Fibroblast of skin of back (primary cell): ENCODE data around the gene ZNF362.

Experiments
- DNase-seq: peaks from one replicate; pipeline ENCODE4 v3.0.0-alpha.2; 2013

Gene ZNF362

GRCh38 chr1:33246171-33246570 lies 10.1 kb upstream of the ZNF362 start:
- DNase-seq: no peak

DNA sequence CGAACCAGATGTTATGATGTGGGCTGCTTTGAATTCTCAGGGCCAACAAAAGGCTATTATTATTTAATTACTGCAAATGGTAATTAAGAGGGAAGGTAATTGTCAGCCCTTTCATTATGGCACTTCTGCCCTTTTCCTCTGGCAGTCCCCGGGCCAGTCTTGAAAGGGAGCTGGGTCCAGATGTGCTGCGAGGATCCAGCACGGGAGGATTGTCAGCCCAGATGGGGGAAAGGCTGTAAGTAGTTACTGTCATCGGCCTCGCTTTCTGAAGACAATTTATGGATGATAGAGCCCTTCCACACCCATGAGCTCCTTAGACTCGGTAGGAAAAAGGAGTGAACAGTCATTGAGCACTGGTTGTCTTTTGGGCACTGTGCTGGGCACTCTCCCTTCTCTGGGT lies 8.7 kb upstream of the ZNF362 start:
- no peak for DNase-seq

GRCh38 chr1:33248244-33248643 lies 8.0 kb upstream of the ZNF362 start:
- DNase-seq: peak; percentile 55

DNA sequence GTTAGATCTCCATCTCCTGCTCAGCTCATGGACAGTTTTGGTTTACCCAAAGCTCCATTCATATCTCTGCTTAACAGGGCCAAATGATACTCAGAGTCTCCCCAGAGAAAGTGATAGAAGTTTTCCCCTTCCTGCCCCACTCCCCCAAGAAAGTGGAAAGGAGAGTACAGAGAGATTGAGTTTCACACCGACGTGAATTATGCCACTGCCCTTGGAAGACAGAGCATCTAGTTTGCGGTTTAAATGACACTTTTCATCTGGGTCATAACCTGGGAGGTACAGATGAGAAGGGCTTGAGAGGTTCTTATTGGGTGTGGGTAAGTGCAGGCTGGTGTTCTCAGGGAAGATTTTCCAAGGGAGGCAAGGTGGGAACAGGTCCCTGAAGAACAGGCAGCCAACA lies 6.9 kb upstream of the ZNF362 start:
- DNase-seq: no peak

DNA sequence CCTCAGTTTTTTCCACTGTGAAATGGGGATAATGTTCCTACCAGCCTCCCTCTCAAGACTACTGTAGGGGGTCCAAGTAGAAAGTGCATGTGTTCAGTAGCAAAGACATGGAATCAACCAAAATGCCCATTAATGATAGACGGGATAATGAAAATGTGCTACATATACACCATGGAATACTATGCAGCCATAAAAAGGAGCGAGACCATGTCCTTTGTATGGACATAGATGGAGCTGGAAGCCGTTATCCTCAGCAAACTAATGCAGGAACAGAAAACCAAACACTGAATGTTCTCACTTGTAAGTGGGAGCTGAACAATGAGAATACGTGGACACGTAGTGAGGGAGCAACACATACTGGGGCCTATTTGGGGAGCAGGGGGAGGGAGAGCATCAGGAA lies 6.1 kb upstream of the ZNF362 start:
- no peak for DNase-seq

DNA sequence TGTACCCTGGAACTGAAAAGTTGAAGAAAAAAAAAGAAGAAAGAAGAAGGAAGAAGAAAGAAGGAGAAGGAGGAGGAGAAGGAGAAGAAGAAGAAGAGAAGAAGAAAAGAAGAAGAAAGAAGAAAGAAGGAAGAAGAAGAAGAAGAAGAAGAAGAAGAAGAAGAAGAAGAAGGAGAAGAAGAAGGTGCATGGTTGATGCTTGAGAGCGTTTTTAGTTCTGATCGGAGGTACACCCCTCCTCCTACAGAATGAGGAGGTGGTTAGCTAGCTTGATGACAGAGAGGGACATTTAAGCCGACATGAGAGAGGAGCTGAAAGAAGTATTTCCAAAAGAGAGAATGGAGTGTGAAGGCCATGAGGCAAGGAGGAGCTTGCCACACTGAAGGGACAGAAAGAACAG lies 5.6 kb upstream of the ZNF362 start:
- DNase-seq: no peak

GRCh38 chr1:33254491-33254890 lies 1.8 kb upstream of the ZNF362 start:
- DNase-seq: no peak

DNA sequence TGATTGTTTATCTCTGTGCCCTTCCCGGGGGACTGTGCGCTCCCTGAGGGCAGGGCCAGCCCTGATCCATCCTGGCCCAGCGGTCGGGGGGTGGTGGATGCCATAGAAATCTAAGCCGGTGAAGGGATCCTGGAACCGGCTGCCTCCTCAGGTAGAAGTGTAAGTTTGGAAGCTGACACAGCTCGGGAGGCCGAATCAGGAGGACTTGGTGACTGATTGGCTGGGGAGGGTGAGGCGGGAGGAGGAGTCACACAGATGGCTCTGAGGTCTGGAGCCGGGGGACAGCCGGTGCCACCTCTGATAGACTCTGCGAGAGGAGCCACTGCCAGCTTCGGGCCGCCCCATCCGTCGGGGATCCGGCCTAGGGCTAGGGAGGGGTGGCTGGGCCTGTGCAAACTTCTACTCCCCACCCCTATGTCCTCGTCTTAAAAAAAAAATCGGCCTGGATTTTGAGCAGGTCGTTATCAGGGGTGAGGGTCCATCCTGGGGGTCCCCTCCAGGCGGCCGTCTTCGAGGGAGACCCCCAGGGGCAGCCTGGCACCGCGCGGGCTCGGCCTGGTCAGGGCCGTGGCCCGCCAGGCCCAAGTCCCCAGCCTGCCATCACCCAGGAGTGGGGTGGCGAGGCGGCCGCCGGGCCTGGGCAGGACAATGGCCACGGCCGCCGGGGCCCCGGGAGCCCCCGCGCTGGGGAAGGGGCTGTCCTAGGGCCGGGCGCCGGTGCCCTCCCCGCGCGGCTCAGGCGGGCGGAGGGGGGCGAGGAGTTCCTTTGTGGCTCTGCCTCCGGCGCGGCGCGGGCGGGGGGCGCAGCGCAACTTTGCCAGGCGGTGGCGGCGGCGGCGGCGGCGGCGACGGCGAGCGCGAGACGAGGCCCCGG lies 708 bp upstream of the ZNF362 start:
- peak; percentile 73 for DNase-seq

GRCh38 chr1:33256221-33256470 lies 146 bp upstream of the ZNF362 start:
- DNase-seq: no peak

GRCh38 chr1:33257207-33257771 lies 997 bp downstream of the ZNF362 start:
- DNase-seq: no peak

DNA sequence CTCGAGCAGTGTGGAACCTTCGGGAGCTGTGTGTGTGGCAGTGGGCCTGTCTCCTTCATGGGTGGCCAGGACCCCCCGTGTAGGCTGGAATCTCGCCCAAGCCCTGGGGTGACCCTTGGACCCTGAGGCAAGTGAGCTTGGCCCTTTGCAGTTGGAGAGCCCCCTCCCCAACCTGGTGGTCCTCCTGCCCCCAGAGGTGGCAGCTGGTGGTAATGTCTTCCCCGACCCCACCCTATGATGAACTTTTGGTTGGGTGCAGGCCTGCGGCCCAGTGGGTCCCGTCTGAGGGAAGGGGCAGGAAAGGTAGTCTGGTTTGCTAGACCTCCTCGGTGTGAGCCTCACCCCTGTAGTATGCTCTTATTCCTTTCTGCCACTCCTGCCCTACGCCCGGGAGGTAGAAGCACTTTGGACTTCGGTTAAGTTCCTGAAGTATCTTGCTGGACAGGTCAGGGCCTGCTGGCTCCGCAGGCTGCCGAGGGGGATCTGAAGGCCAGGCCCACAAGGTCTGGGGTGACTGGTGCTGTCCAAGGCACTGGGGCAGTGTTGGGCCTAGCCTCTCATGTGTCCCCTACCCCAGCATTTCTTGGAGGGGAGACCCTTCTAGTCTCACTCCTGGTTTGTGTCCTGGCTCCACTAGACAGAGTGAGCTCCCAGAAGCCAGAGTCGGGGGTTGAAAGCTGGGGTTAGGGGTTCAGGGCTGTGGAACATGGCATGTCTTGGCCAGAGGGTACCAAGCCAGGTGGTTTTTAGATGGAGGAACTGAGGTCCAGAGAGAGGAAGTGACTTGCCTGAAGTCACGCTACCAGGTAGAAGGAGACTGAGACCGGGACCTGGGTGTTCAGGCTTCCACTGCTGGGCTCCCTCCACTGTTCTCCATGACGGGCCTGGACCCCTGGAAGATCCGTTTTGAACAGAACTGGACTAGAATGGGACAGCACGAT lies 1.8 kb downstream of the ZNF362 start:
- DNase-seq: no peak

DNA sequence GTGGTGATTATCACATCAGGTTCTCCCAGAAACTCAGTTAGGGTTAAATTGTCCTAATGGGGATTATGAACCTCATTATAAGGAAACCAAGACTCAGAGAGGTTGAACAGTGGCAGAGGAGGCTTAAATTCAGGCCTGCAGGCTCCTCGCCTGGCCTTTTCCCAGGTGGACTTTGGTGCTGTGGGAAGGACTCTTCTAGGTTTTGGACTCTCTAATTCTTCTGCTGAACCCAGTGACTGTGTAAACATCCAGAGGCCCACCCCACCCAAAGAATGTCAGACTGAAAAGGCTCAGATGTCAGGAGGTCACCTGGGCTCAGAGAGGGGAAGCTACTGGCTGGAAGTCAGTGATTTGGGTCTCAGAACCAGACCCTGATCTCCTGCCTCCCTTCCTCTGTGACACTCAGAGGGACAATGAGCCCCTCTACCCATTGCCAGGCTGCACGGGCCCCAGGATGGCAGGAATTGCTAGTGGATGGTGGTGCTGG lies 2.5 kb downstream of the ZNF362 start:
- no peak for DNase-seq

DNA sequence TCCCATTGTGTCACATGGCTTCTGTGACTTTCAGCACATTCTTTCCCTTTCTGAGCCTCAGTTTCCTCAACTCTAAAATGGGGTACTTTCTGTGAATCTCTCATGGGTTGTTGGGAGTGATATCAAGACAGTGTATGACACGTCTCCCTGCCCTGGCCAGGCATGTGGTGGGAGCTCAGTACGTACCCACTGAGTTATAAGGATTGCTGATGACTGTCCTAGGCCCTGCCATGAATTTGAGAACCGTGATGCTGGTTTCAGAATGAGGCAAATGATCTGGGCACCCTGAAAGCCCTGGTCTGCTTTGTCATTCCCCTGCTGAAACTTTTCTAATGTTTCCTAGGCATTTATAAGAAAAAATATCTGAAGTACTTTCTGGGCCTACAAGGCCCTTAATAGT lies 3.6 kb downstream of the ZNF362 start:
- no peak for DNase-seq

GRCh38 chr1:33260439-33260838 lies 4.1 kb downstream of the ZNF362 start:
- DNase-seq: no peak

- no peak for DNase-seq
These were observed 5.1 kb downstream of the ZNF362 start for GRCh38 chr1:33261344-33261743.

DNA sequence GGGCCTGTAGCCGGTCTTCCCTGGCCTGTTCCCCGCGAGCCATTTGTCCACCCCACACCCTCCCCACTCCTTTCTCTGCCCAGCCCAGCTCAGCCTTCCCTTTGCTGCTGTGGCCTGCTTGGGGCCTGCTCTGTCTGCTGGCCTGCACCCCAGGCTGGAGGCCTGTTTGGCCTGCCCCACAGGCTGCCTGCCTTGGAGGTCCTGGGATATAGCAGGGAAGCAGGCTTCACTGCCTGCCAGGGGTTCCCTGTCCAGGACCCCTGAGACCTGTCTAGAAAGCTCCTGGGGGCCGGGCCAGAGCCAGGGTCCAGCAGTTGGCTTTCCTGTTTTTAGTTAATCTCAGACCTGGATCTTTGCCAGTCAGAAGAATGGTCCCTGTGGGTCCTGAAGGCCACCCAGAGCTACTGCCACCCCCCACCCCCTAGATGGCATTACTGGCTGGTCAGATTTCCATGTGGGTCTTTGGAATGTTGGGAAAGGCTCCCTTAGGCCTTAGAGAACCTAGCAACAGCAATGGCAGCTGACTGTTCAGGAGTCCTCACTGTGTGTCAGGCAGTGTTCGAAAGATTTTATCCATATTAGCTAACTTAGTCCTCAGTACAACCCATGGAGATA lies 7.7 kb downstream of the ZNF362 start:
- DNase-seq: no peak

- peak; percentile 19 for DNase-seq
These were observed 9.7 kb downstream of the ZNF362 start for GRCh38 chr1:33265780-33266605.

DNA sequence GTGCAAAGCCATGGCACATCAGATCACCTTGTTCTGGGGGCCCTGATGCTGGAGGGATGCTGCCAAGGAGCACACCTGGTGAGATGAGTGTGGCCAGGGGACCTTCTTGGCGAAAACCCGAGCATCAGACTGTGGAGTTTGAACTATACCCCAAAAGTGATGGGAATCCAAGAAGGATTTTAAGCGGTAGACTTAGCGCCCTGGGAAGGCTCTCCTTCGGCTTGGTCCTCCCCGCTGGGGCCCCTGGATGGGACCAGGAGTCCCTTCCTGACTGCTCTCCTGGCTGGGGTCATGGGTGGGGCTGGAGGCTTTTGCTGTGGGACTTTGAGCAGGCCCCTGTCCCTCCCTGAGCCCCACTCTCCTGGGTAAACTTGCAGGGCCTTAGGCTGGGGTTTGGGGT lies 10.5 kb downstream of the ZNF362 start:
- DNase-seq: no peak

GRCh38 chr1:33267468-33268205 lies 11.3 kb downstream of the ZNF362 start:
- no peak for DNase-seq

DNA sequence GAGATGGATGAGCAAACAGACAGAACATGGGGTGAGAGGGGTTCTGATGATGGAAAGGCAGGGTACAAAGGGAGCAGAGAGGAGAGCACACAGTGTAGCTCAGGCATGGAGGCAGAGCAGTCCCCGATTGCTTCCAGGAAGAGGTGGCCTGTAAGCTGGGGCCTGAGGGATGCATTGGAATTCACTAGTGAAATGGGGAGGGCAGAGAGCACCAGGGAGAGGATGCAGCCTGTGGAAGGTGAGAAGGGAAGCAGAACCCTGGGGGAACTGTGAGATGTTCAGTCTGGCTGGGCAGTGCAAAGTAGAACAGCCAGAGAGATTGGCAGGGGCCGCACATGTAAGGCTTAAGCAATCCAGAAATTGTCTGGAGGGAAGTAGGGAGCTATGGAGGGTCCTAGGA lies 12.2 kb downstream of the ZNF362 start:
- DNase-seq: no peak

DNA sequence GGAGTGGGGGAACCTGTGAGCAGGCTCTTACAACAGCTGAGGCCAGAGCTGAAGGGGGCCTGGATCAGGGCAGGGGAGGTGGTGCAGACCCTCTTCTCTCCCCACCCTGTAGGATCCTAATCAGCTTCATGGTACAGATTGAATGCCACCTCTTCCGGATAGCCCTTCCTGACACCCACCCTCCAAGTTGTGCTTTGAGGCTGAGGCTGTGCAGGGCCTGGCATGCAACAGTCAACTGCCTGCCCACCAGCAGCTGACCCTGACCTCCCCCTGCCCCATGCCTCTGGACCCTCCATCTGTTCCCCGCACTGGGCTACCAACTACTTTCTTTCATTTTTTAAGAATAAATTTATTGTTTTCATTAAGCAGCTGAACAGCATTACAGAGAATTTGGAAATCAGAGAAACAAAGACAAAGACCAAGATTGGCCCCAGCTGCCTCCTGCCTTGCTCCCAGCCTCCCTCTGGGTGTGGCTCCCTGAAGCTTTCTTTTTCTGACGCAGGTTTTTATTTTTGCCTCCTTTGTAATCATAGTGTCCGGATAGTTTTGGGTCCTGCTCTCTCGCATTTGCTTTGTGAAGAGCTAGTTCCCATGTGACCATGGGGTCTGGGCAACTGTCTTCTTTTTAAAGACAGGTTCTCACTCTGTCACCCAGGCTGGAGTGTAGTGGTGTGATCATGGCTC lies 12.8 kb downstream of the ZNF362 start:
- no peak for DNase-seq
